Measurements from ENCODE around the gene STAT4. TPM values are rescaled to one million over a fixed set of nuclear protein-coding genes. Genes with fewer than 3 reads are reported as not detected.

Gene STAT4
- total RNA-seq, 3 donors from 2014 or later, result 46.0 to 71.7 (median 69.5) TPM

DNA sequence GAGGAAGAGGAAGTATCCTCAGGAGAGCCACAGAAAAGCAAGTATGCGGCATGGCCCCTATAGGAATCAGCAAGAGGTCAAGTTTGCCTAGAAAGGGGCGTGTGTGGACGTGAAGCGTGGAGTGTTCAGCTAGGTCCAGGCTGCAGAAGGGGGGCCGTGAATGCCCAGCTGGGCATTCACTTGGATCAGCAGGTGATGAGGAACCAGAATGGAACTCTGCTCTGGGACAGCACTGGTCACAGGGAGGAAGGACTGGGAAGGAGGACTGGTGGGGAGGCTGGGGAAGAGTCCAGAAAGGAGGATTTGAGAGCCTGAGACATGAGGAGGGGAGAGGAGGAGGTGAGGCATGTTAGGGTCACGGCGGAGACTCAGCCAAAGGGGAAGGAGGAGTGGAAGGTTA is 156.6 kb downstream of the STAT4 start:
- ATAC-seq (no peak), DNase-seq (no peak)
- H3K27me3 Mint-ChIP-seq (ENCODE audit: low read depth), result no peaks in the 10 kb centered on the region
- H3K9me3 Mint-ChIP-seq, result peaks cover 6% of the 10 kb centered on the region
- peaks cover 75% of the 10 kb centered on the region for H3K36me3 Mint-ChIP-seq (ENCODE audit: insufficient read depth)
- H3K4me3 Mint-ChIP-seq, result no peak overlapping the region
- H3K4me1 Mint-ChIP-seq (ENCODE audit: low read depth), result peaks cover 36% of the 10 kb centered on the region

GRCh38 chr2:190993292-190993643 is 157.5 kb downstream of the STAT4 start:
- no peaks in the 10 kb centered on the region for H3K27me3 Mint-ChIP-seq (ENCODE audit: low read depth)
- peaks cover 34% of the 10 kb centered on the region for H3K4me1 Mint-ChIP-seq (ENCODE audit: low read depth)

GRCh38 chr2:190990132-190990531 is 160.7 kb downstream of the STAT4 start:
- ATAC-seq (no peak), DNase-seq (no peak)
- Mint-ChIP-seq H3K4me1 (ENCODE audit: low read depth) (peaks cover 30% of the 10 kb centered on the region), H3K27me3 (ENCODE audit: low read depth) (no peaks in the 10 kb centered on the region), H3K9me3 (no peaks in the 10 kb centered on the region), H3K4me3 (no peak overlapping the region), H3K36me3 (ENCODE audit: insufficient read depth) (peaks cover 69% of the 10 kb centered on the region)

More at GRCh38 chr2:190993292-190993643, 157.5 kb downstream of the STAT4 start:
- H3K36me3 Mint-ChIP-seq (ENCODE audit: insufficient read depth), result peaks cover 73% of the 10 kb centered on the region
- DNase-seq (no peak), ATAC-seq (no peak)
- peaks cover 6% of the 10 kb centered on the region for H3K9me3 Mint-ChIP-seq
- no peak overlapping the region for H3K4me3 Mint-ChIP-seq

- Mint-ChIP-seq H3K36me3 (ENCODE audit: insufficient read depth) (peaks cover 72% of the 10 kb centered on the region), H3K4me3 (no peak overlapping the region), H3K9me3 (no peaks in the 10 kb centered on the region), H3K27me3 (ENCODE audit: low read depth) (no peaks in the 10 kb centered on the region), H3K4me1 (ENCODE audit: low read depth) (peaks cover 32% of the 10 kb centered on the region)
- DNase-seq (no peak), ATAC-seq (no peak)
Observed at GRCh38 chr2:190988910-190989309, 161.9 kb downstream of the STAT4 start.

DNA sequence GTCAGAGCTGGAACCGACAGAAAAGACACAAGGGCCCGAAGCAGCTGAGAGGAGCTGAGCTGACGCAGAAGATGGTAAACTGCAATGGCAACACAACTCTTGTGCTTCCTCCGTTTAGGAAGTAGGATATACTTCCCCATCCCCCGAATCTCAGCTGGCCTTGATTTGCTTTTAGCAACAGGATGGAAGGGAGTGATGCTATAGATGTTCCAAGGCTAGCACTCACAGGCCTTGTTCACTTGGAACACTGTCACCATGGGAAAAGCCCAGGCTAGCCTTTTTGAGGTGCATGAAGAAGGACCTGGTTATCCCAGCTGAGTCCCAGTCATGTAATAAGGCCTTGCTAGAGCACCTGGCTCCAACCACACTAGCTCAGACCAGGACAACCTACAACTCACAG is 162.9 kb downstream of the STAT4 start:
- Mint-ChIP-seq H3K36me3 (ENCODE audit: insufficient read depth) (peaks cover 69% of the 10 kb centered on the region), H3K4me1 (ENCODE audit: low read depth) (peaks cover 31% of the 10 kb centered on the region), H3K27me3 (ENCODE audit: low read depth) (no peaks in the 10 kb centered on the region), H3K9me3 (no peaks in the 10 kb centered on the region), H3K4me3 (no peak overlapping the region)
- no peak for DNase-seq
- ATAC-seq, result no peak

GRCh38 chr2:190987116-190987515 is 163.7 kb downstream of the STAT4 start:
- Mint-ChIP-seq H3K4me3 (no peak overlapping the region), H3K9me3 (no peaks in the 10 kb centered on the region), H3K27me3 (ENCODE audit: low read depth) (no peaks in the 10 kb centered on the region), H3K36me3 (ENCODE audit: insufficient read depth) (peaks cover 75% of the 10 kb centered on the region), H3K4me1 (ENCODE audit: low read depth) (peaks cover 38% of the 10 kb centered on the region)
- DNase-seq, result no peak
- no peak for ATAC-seq

GRCh38 chr2:190986221-190986953 is 164.4 kb downstream of the STAT4 start:
- Mint-ChIP-seq H3K36me3 (ENCODE audit: insufficient read depth) (peaks cover 76% of the 10 kb centered on the region), H3K4me3 (no peak overlapping the region), H3K9me3 (no peaks in the 10 kb centered on the region), H3K4me1 (ENCODE audit: low read depth) (peaks cover 40% of the 10 kb centered on the region), H3K27me3 (ENCODE audit: low read depth) (no peaks in the 10 kb centered on the region)
- no peak for ATAC-seq
- no peak for DNase-seq

GRCh38 chr2:190984595-190984994 is 166.2 kb downstream of the STAT4 start:
- DNase-seq (no peak), ATAC-seq (peak; percentile 72 to 82)
- Mint-ChIP-seq H3K36me3 (ENCODE audit: insufficient read depth) (peaks cover 79% of the 10 kb centered on the region), H3K4me3 (no peak overlapping the region), H3K27me3 (ENCODE audit: low read depth) (no peaks in the 10 kb centered on the region), H3K9me3 (no peaks in the 10 kb centered on the region), H3K4me1 (ENCODE audit: low read depth) (peaks cover 47% of the 10 kb centered on the region)

GRCh38 chr2:190982262-190983034 is 168.3 kb downstream of the STAT4 start:
- Mint-ChIP-seq H3K36me3 (ENCODE audit: insufficient read depth) (peaks cover 84% of the 10 kb centered on the region), H3K4me3 (no peak overlapping the region), H3K27me3 (ENCODE audit: low read depth) (no peaks in the 10 kb centered on the region), H3K9me3 (no peaks in the 10 kb centered on the region), H3K4me1 (ENCODE audit: low read depth) (peaks cover 54% of the 10 kb centered on the region)
- no peak for DNase-seq
- ATAC-seq, result no peak

DNA sequence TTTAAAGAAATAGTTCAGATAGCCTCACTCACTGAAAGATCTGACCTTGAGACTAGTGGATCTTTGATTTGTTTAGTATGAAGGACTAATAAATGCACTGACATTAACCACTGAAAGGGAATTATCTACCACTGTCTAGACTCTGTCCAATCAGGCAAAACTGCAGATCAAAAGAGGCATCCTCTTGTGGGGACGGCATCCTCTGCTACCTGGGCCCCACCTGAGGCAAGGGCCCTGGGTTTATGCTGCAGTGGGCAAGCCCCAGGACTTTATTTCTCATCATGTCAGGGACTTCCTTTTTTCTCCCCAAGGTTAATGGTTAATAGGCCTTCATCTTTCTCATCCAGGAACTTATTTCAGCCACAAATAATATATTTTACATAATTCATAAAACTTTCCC is 169.1 kb downstream of the STAT4 start:
- Mint-ChIP-seq H3K4me3 (no peak overlapping the region), H3K36me3 (ENCODE audit: insufficient read depth) (peaks cover 83% of the 10 kb centered on the region), H3K27me3 (ENCODE audit: low read depth) (no peaks in the 10 kb centered on the region), H3K9me3 (no peaks in the 10 kb centered on the region), H3K4me1 (ENCODE audit: low read depth) (peaks cover 53% of the 10 kb centered on the region)
- no peak for DNase-seq
- no peak for ATAC-seq

DNA sequence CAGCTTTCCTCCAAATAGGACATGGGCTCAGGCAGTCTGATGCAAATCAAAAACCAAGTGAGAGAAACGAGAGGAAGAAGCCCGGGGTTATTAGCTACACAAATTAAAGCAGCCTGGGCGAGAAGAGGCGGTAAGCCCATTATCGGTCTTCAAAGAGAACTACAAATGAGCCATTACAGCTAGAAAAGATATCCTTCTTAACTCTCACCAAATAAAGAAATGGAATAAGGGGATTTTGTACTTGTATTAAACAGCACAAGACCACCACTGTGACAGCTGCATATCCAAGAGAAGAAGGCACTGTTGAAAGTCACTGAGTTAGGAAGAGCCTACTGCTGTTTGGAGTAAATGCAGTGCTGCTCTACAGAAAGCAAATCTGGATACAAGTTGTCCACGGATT is 169.5 kb downstream of the STAT4 start:
- DNase-seq (no peak), ATAC-seq (no peak)
- Mint-ChIP-seq H3K9me3 (no peaks in the 10 kb centered on the region), H3K36me3 (ENCODE audit: insufficient read depth) (peaks cover 86% of the 10 kb centered on the region), H3K4me3 (no peak overlapping the region), H3K4me1 (ENCODE audit: low read depth) (peaks cover 55% of the 10 kb centered on the region), H3K27me3 (ENCODE audit: low read depth) (no peaks in the 10 kb centered on the region)

DNA sequence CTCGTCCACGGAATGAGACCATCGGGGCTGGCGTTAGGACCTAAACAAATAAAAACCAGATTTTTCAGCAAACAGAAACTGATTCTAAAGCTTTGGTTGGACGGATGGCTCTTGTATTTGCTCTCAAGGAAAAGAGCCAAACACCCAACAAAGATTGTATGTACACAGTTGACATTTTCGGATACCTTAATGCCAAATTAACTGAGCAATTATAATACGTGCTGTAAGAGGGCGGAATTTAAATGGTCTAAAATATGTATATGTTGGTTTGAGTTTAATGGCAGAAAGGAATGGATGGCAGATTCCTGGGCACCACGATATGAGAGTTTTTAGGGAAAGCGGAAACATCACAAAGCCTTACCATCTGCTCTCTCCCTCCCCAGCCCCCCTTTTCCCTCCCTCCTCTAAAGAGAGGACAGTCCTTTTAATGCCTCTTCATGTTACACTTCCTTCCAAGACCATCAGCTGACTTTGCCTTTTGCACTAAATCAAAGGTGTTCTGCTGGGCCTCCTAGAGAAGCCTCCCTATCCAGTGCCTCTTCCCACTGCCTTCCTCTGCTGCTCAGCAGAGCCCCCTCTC is 170.1 kb downstream of the STAT4 start:
- ATAC-seq (no peak), DNase-seq (no peak)
- H3K4me3 Mint-ChIP-seq, result no peak overlapping the region
- H3K36me3 Mint-ChIP-seq (ENCODE audit: insufficient read depth), result peaks cover 84% of the 10 kb centered on the region
- H3K4me1 Mint-ChIP-seq (ENCODE audit: low read depth), result peaks cover 55% of the 10 kb centered on the region
- no peaks in the 10 kb centered on the region for H3K27me3 Mint-ChIP-seq (ENCODE audit: low read depth)
- H3K9me3 Mint-ChIP-seq, result no peaks in the 10 kb centered on the region

DNA sequence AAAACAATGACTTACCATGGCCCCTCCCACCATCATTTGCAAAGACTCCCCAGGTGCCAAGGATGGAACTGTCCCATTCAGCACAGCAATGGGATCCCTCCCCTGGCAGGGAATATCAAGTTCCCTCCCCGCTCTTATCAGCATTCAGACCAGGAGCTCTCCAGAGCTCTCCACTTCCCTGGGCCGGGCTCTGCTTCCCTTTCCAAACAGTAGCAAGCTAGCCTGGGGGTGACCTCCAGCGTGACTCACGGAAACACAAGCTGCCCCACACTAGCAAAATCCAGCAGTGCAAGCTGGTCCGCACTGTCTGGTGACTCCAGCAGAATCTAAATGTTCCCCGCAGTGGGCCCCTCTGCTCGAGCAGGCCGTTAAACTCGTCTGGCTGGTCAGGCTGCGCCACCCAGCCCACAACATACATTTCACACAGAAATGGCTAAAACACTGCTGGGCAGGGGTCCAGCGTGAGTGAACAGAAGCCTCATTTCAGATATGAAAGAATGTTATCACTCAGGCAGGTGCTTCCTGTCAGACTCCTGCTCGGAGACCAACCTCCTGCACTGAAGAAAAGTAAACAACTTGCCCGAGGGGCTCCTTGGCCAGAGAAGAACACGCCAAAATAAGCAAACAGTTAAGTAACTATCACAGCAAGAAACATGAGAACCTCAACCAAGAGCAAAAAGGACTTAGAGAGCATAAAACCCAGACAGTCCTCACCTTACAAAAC is 170.7 kb downstream of the STAT4 start:
- peaks cover 51% of the 10 kb centered on the region for H3K4me1 Mint-ChIP-seq (ENCODE audit: low read depth)
- H3K27me3 Mint-ChIP-seq (ENCODE audit: low read depth), result no peaks in the 10 kb centered on the region
- no peaks in the 10 kb centered on the region for H3K9me3 Mint-ChIP-seq
- peaks cover 83% of the 10 kb centered on the region for H3K36me3 Mint-ChIP-seq (ENCODE audit: insufficient read depth)
- ATAC-seq (no peak), DNase-seq (no peak)
- H3K4me3 Mint-ChIP-seq, result no peak overlapping the region
